ENCODE data around the gene BECN2.
A peak's percentile ranks its signal among the peaks of the same experiment; 100 is the strongest.

Gene BECN2, protein sequence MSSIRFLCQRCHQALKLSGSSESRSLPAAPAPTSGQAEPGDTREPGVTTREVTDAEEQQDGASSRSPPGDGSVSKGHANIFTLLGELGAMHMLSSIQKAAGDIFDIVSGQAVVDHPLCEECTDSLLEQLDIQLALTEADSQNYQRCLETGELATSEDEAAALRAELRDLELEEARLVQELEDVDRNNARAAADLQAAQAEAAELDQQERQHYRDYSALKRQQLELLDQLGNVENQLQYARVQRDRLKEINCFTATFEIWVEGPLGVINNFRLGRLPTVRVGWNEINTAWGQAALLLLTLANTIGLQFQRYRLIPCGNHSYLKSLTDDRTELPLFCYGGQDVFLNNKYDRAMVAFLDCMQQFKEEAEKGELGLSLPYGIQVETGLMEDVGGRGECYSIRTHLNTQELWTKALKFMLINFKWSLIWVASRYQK

DNA sequence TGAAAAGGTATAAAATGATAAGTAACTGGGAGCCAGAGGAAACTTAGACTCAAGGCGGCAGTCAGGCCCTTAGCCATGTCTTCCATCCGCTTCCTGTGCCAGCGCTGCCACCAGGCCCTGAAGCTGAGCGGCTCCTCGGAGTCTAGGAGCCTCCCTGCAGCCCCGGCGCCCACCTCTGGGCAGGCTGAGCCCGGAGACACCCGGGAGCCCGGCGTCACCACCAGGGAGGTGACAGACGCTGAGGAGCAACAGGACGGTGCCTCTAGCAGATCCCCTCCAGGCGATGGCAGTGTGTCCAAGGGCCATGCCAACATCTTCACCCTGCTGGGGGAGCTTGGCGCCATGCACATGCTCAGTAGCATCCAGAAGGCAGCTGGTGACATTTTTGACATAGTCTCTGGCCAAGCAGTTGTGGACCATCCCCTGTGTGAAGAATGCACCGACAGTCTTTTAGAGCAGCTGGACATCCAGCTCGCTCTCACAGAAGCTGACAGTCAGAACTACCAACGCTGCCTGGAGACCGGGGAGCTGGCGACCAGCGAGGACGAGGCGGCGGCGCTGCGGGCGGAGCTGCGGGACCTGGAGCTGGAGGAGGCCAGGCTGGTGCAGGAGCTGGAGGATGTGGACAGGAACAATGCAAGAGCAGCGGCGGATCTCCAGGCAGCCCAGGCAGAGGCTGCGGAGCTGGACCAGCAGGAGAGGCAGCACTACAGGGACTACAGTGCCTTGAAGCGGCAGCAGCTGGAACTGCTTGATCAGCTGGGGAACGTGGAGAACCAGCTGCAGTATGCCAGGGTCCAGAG is at the start of gene BECN2:
Gene BECN2, plus strand, starts transcription at position 76 of the 803 bp plus-strand sequence. Its CDS starts 0 bp downstream, at position 76.
- H3K9ac ChIP-seq (ENCODE audit: low read length) = no peak within 1 kb of the TSS
- no peaks in the 10 kb centered on the region for H3K9me3 ChIP-seq (ENCODE audit: control insufficient read depth, low read depth, low read length)
- H3K4me1 ChIP-seq (ENCODE audit: control insufficient read depth, low read depth, low read length) = no peaks in the 10 kb centered on the region
- H3K27me3 ChIP-seq (ENCODE audit: control insufficient read depth, insufficient read depth, low read length) = no peaks in the 10 kb centered on the region
- H3K36me3 ChIP-seq (ENCODE audit: control insufficient read depth, low read depth, low read length) = no peaks in the 10 kb centered on the region
- H3K4me3 ChIP-seq (ENCODE audit: low read length) = no peak within 1 kb of the TSS
- no peak within 1 kb of the TSS for H3K27ac ChIP-seq (ENCODE audit: low read length)

DNA sequence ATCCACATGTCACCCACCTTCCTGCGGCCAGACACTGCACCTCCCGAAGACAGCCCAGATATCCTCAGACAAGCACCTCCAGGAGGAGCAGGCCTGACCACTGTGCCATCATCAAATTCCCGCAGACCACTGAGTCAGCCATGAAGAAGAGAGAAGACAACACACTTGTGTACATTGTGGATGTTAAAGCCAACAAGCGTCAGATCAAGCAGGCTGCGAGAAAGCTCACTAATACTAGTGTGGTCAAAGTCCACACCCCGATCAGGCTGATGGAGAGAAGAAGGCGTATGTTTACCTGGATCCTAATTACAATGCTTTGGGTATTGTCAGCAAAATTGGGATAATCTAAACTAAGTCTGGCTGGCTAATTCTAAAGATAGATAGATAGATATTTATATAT is 41.4 kb upstream of the BECN2 start:
- H3K27me3 ChIP-seq (ENCODE audit: control insufficient read depth, insufficient read depth, low read length) = no peaks in the 10 kb centered on the region
- H3K9ac ChIP-seq (ENCODE audit: low read length) = no peak overlapping the region
- H3K36me3 ChIP-seq (ENCODE audit: control insufficient read depth, low read depth, low read length) = no peaks in the 10 kb centered on the region
- H3K4me1 ChIP-seq (ENCODE audit: control insufficient read depth, low read depth, low read length) = no peaks in the 10 kb centered on the region
- H3K9me3 ChIP-seq (ENCODE audit: control insufficient read depth, low read depth, low read length) = no peaks in the 10 kb centered on the region
- no peak overlapping the region for H3K4me3 ChIP-seq (ENCODE audit: low read length)
- no peak overlapping the region for H3K27ac ChIP-seq (ENCODE audit: low read length)

DNA sequence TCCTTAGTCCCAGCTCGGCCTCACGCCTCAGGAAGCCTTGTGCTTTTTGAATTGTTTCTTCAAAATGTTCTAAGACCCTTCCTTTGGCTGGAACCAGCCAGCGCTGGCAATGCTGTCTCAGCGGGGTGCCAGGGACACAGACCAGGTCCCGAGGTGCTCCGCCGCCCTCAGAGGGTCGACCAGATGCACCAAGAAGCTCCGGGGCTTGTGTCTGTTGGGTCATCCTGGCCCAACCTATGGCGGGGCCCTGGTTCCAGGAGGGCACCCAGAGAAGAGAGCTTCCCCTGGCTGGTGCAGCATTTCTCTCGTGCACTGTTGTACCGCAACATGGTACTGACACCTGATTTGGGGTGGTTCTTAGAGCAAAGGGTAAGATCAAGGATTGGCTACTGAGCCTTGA is 40.1 kb upstream of the BECN2 start:
- H3K4me3 ChIP-seq (ENCODE audit: low read length) = no peak overlapping the region
- no peaks in the 10 kb centered on the region for H3K36me3 ChIP-seq (ENCODE audit: control insufficient read depth, low read depth, low read length)
- no peaks in the 10 kb centered on the region for H3K9me3 ChIP-seq (ENCODE audit: control insufficient read depth, low read depth, low read length)
- no peak overlapping the region for H3K27ac ChIP-seq (ENCODE audit: low read length)
- H3K4me1 ChIP-seq (ENCODE audit: control insufficient read depth, low read depth, low read length) = no peaks in the 10 kb centered on the region
- H3K27me3 ChIP-seq (ENCODE audit: control insufficient read depth, insufficient read depth, low read length) = no peaks in the 10 kb centered on the region
- no peak overlapping the region for H3K9ac ChIP-seq (ENCODE audit: low read length)

DNA sequence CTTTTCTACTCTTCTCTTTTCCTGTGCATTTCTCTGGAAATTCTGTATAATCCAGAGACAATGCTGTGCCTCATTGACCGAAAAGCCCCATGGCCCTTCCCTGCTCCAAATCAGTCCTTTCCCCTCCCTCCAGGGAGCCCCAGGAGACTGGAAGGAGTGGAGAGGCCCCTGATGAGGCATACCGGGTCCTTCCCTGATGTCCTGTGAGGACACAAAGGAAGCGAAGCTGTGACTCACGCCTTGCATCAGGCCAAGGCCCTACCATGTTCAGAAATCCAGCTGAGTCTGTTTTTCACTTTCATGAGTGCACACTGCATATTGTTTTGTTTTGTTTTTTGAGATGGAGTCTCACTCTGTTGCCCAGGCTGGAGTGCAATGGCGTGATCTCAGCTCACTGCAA is 38.7 kb upstream of the BECN2 start:
- Histone ChIP-seq H3K27me3 (ENCODE audit: control insufficient read depth, insufficient read depth, low read length) (no peaks in the 10 kb centered on the region), H3K4me1 (ENCODE audit: control insufficient read depth, low read depth, low read length) (no peaks in the 10 kb centered on the region), H3K36me3 (ENCODE audit: control insufficient read depth, low read depth, low read length) (no peaks in the 10 kb centered on the region), H3K4me3 (ENCODE audit: low read length) (no peak overlapping the region), H3K27ac (ENCODE audit: low read length) (no peak overlapping the region), H3K9ac (ENCODE audit: low read length) (no peak overlapping the region), H3K9me3 (ENCODE audit: control insufficient read depth, low read depth, low read length) (no peaks in the 10 kb centered on the region)

DNA sequence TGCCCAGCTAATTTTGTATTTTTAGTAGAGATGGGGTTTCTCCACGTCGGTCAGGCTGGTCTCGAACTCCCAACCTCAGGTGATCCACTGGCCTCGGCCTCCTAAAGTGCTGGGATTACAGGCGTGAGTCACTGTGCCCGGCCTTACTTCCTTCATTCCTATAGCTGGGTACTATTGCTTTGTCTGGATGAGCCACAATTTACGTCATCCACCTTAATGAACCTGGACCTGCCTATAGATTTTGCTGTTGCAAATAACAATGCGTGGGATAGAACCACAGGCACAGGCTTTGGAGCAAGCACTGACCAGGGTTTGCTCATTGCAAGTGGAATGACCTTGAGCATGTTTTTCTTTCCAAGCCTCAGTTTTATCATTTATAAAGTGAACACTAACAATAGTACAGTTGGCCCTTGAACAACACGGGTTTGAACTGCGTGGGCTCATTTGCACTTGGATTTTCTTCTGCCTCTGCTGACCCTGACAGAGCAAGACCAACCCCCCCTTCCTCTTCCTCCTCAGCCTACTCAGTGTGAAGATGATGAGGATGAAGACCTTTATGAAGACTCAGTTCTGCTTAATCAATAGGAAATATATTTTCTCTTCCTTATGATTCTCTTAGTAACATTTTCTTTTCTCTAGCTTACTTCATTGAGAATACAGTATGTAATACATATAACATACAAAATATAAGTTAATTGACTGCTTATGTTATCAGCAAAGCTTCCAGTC is 33.3 kb upstream of the BECN2 start:
- Histone ChIP-seq H3K27ac (ENCODE audit: low read length) (no peak overlapping the region), H3K9me3 (ENCODE audit: control insufficient read depth, low read depth, low read length) (no peaks in the 10 kb centered on the region), H3K36me3 (ENCODE audit: control insufficient read depth, low read depth, low read length) (no peaks in the 10 kb centered on the region), H3K9ac (ENCODE audit: low read length) (no peak overlapping the region), H3K27me3 (ENCODE audit: control insufficient read depth, insufficient read depth, low read length) (no peaks in the 10 kb centered on the region), H3K4me1 (ENCODE audit: control insufficient read depth, low read depth, low read length) (no peaks in the 10 kb centered on the region), H3K4me3 (ENCODE audit: low read length) (no peak overlapping the region)

DNA sequence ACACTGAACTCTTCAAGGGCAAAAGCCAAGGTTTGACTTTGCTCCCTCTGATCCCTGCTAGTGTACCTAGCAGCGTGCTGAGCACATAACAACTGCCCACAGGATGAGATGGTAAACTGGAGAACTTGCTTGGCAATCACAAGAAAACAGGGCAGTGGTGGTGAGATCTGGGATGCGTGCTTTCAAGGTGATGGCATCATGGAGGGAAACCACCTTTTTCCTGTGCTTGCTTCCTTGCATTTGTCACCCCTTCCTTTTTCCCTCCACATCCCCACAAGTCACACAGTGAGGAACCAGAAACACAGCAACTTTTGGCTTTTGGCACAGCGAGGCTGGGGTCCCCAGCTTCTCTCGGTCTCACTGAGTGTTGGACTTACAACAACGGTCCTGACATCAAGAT is 31.4 kb upstream of the BECN2 start:
- H3K27me3 ChIP-seq (ENCODE audit: control insufficient read depth, insufficient read depth, low read length) = no peaks in the 10 kb centered on the region
- no peaks in the 10 kb centered on the region for H3K36me3 ChIP-seq (ENCODE audit: control insufficient read depth, low read depth, low read length)
- H3K27ac ChIP-seq (ENCODE audit: low read length) = no peak overlapping the region
- H3K9me3 ChIP-seq (ENCODE audit: control insufficient read depth, low read depth, low read length) = no peaks in the 10 kb centered on the region
- H3K9ac ChIP-seq (ENCODE audit: low read length) = no peak overlapping the region
- H3K4me1 ChIP-seq (ENCODE audit: control insufficient read depth, low read depth, low read length) = no peaks in the 10 kb centered on the region
- no peak overlapping the region for H3K4me3 ChIP-seq (ENCODE audit: low read length)

DNA sequence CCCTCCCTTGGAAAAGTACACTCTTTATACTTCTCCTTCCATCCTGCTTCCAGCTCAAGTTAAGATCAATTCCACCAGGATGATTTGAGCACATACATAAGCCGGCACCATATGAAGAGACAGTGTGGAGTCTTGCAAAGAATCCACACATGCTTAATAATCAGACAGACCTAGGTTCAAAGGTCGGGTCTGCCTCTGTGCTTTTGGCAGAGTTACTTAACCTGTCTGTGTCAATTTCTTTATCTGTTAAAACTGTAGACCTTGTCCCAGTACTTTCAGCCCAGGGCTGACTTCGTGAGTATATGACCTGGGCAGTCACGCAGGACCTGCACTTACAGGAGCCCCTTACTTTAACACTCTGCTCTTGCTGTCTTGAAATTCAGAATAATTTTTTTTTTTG is 30.2 kb upstream of the BECN2 start:
- Histone ChIP-seq H3K4me1 (ENCODE audit: control insufficient read depth, low read depth, low read length) (no peaks in the 10 kb centered on the region), H3K4me3 (ENCODE audit: low read length) (no peak overlapping the region), H3K9me3 (ENCODE audit: control insufficient read depth, low read depth, low read length) (no peaks in the 10 kb centered on the region), H3K27me3 (ENCODE audit: control insufficient read depth, insufficient read depth, low read length) (no peaks in the 10 kb centered on the region), H3K36me3 (ENCODE audit: control insufficient read depth, low read depth, low read length) (no peaks in the 10 kb centered on the region), H3K9ac (ENCODE audit: low read length) (no peak overlapping the region), H3K27ac (ENCODE audit: low read length) (no peak overlapping the region)

DNA sequence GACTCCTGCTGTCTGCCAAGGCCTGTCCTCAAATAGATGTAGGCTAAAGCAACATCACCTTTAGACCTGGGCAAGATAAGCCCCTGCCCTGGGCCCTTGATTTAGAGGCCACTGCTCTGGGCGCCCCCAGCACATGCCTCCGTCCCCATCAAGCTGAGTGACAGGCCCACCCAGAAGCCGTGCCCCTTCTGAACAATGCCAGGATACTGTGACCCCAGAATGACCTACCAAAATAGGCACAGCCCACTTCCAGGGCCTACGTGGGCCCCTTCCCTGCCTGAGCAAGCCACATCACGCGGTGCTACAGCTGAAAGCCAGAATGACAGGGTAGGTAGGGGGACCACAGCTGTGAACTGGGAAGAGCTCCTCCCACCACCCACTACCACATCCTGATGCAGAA is 24.7 kb upstream of the BECN2 start:
- Histone ChIP-seq H3K27me3 (ENCODE audit: control insufficient read depth, insufficient read depth, low read length) (no peaks in the 10 kb centered on the region), H3K36me3 (ENCODE audit: control insufficient read depth, low read depth, low read length) (no peaks in the 10 kb centered on the region), H3K27ac (ENCODE audit: low read length) (no peak overlapping the region)

DNA sequence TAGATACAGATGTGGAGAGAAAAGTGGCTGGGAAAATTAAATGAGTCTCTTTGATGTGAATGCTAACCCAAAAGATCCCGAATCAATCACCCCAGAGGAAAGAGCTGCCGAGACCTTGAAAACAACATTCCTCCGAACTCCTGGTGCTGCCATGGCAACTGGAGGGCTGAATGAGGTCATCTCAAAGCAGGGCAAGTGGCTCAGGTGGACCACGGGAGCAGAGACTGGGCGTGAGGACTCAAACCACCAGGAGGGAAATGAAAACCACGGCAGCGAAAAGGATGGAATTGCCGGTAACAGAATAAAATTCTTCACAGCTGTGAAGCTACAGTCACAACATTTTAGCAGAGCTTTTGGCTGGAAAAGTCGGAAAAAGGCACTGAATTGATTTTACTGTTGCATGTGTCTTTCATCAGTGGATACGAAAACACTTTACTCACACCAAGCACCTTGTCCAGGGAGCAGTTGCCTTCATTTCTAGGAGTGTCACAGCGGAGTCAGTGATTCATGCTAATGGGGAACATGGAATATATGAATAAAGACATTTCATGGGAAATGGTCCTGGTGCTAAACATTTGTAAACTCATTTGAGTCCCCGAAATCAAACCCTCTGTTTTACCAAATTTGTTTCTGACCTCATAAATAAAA is 23.2 kb upstream of the BECN2 start:
- no peak overlapping the region for H3K27ac ChIP-seq (ENCODE audit: low read length)
- H3K4me1 ChIP-seq (ENCODE audit: control insufficient read depth, low read depth, low read length) = peaks cover 11% of the 10 kb centered on the region
- H3K9me3 ChIP-seq (ENCODE audit: control insufficient read depth, low read depth, low read length) = peaks cover 3% of the 10 kb centered on the region
- H3K9ac ChIP-seq (ENCODE audit: low read length) = peak overlapping the region; percentile 29
- no peaks in the 10 kb centered on the region for H3K27me3 ChIP-seq (ENCODE audit: control insufficient read depth, insufficient read depth, low read length)
- no peaks in the 10 kb centered on the region for H3K36me3 ChIP-seq (ENCODE audit: control insufficient read depth, low read depth, low read length)
- H3K4me3 ChIP-seq (ENCODE audit: low read length) = no peak overlapping the region

More for the DNA sequence above, 24.7 kb upstream of the BECN2 start:
- no peak overlapping the region for H3K9ac ChIP-seq (ENCODE audit: low read length)
- peaks cover 11% of the 10 kb centered on the region for H3K4me1 ChIP-seq (ENCODE audit: control insufficient read depth, low read depth, low read length)
- no peaks in the 10 kb centered on the region for H3K9me3 ChIP-seq (ENCODE audit: control insufficient read depth, low read depth, low read length)
- no peak overlapping the region for H3K4me3 ChIP-seq (ENCODE audit: low read length)

DNA sequence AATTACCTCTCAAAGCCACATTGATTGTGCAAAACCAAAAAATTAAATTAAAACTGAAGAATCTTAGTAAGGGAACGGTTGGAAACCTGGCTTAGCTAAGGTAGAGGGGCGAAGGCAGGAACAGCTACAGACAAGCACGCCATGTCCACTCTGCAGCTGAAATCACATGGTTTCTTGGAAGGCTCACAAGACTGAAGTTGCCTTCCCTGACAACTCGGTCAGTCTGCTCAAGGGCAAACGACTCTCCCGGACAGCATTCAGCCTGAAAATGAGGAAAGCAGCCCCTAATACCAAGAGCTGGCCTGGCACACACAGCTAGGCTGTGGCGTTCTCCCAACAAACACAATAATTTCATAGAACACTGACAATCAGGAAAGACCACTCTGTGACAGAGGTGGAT is 22.7 kb upstream of the BECN2 start:
- peaks cover 11% of the 10 kb centered on the region for H3K4me1 ChIP-seq (ENCODE audit: control insufficient read depth, low read depth, low read length)
- no peak overlapping the region for H3K27ac ChIP-seq (ENCODE audit: low read length)
- peaks cover 3% of the 10 kb centered on the region for H3K9me3 ChIP-seq (ENCODE audit: control insufficient read depth, low read depth, low read length)
- no peaks in the 10 kb centered on the region for H3K36me3 ChIP-seq (ENCODE audit: control insufficient read depth, low read depth, low read length)
- no peak overlapping the region for H3K9ac ChIP-seq (ENCODE audit: low read length)
- no peak overlapping the region for H3K4me3 ChIP-seq (ENCODE audit: low read length)
- H3K27me3 ChIP-seq (ENCODE audit: control insufficient read depth, insufficient read depth, low read length) = no peaks in the 10 kb centered on the region

DNA sequence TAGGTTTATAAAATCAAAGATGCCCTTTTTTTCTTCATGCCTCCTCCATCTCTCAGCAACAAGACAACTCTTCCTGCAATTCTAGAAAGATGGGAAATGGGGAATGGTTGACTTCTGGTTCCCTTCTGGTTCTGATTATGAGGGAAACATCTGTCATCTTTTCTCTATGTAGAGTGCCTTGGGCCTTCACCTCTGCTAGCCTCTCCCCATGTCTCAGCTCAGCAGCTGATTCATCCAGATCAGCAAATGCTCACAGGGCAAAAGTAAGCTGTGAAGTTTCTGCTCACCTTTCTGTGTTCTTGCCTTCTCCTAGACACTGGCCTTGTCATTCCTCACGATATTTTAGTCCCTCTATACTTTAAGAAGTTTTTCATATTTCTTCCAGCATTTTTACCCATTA is 17.8 kb upstream of the BECN2 start:
- H3K27me3 ChIP-seq (ENCODE audit: control insufficient read depth, insufficient read depth, low read length) = no peaks in the 10 kb centered on the region
- no peaks in the 10 kb centered on the region for H3K4me1 ChIP-seq (ENCODE audit: control insufficient read depth, low read depth, low read length)
- peaks cover 3% of the 10 kb centered on the region for H3K9me3 ChIP-seq (ENCODE audit: control insufficient read depth, low read depth, low read length)
- H3K27ac ChIP-seq (ENCODE audit: low read length) = no peak overlapping the region
- no peak overlapping the region for H3K4me3 ChIP-seq (ENCODE audit: low read length)
- H3K36me3 ChIP-seq (ENCODE audit: control insufficient read depth, low read depth, low read length) = no peaks in the 10 kb centered on the region
- no peak overlapping the region for H3K9ac ChIP-seq (ENCODE audit: low read length)
